Activated B cell treated with CpG ODN at 0.5 μM for 24 hours (primary cell): ENCODE measurements around the gene STX5. TPM values are rescaled to one million over a fixed set of nuclear protein-coding genes. Genes with fewer than 3 reads are reported as not detected.
A peak's percentile ranks its signal among the peaks of the same experiment; 100 is the strongest.

Experiments
- ATAC-seq: fragments of 200-7000 bp; cut with Tn5 transposase; one replicate; pipeline ENCODE4 v1.10.0; 2021; ENCODE audit warnings: low read depth, mild to moderate bottlenecking, moderate library complexity
- CTCF ChIA-PET: fragments of 350-600 bp; sonication (Branson Sonifier 250); formaldehyde crosslinking; loops from one replicate; lab custom pipeline; 2021; ENCODE audit warnings: antibody characterized with exemption; lab: Charles Lee
- POLR2A ChIA-PET: fragments of 350-600 bp; sonication (Branson Sonifier 250); formaldehyde crosslinking; loops from one replicate; lab custom pipeline; 2021; ENCODE audit warnings: antibody characterized with exemption; lab: Charles Lee
- DNase-seq: peaks from one replicate; pipeline ENCODE4 v3.0.0; 2022
- H3K27ac Mint-ChIP-seq: one replicate; pipeline ENCODE4 v1.8.0; 2020; ENCODE audit warnings: mixed read lengths
- H3K27me3 Mint-ChIP-seq: one replicate; pipeline ENCODE4 v1.8.0; 2021; ENCODE audit warnings: mixed read lengths
- H3K36me3 Mint-ChIP-seq: one replicate; pipeline ENCODE4 v1.8.0; 2021; ENCODE audit warnings: low read depth, mixed read lengths
- H3K4me1 Mint-ChIP-seq: one replicate; pipeline ENCODE4 v1.8.0; 2021; ENCODE audit warnings: mixed read lengths
- H3K4me3 Mint-ChIP-seq: one replicate; pipeline ENCODE4 v1.8.0; 2020; ENCODE audit warnings: mild to moderate bottlenecking, mixed read lengths
- H3K9me3 Mint-ChIP-seq: one replicate; pipeline ENCODE4 v1.8.0; 2020; ENCODE audit warnings: mixed read lengths
- CTCF ChIP-seq: fragments of 200-600 bp; IDR thresholded peaks from one replicate; pipeline ENCODE4 v1.8.0; 2022; ENCODE audit warnings: antibody characterized with exemption, mild to moderate bottlenecking
- intact Hi-C: fragments of 100-400 bp; cut with micrococcal nuclease; formaldehyde crosslinking; loops from one replicate; pipeline ENCODE4 v1.15.1; 2024
- total RNA-seq: library from RNA; stranded (reverse); gene quantifications from 2 replicates; pipeline ENCODE4 v1.2.3, GENCODE V29; 2022

Gene STX5
- total RNA-seq, 1 donor from 2014 or later = 71.5 TPM

GRCh38 chr11:62801071-62801470, 30.8 kb downstream of the STX5 start:
- POLR2A ChIA-PET = interaction anchor here (0.5 to 3.4 kb wide), 15 partner anchors 8 to 80 kb away, joined by 3 to 23 read pairs (median 4); partner anchors contain the start of genes SLC3A2, STX5, TEX54 and TMEM179B
- DNase-seq (no peak), ATAC-seq (no peak)
- Mint-ChIP-seq H3K4me1 (peaks cover 28% of the 10 kb centered on the region), H3K27me3 (no peaks in the 10 kb centered on the region), H3K27ac (no peak overlapping the region), H3K9me3 (no peaks in the 10 kb centered on the region), H3K4me3 (no peak overlapping the region), H3K36me3 (peaks cover 76% of the 10 kb centered on the region)
- no peak for TF ChIP-seq CTCF
- intact Hi-C loops = no loop called here
- CTCF ChIA-PET = interaction anchor here (1.2 kb wide), 1 partner anchor 15 kb away, joined by 4 read pairs; no protein-coding TSS in a partner anchor

- H3K36me3 Mint-ChIP-seq = peaks cover 87% of the 10 kb centered on the region
- ChIA-PET CTCF (no interaction called here), POLR2A (interaction anchor here (0.6 to 3.4 kb wide), 3 partner anchors 41 to 91 kb away, joined by 4 to 23 read pairs (median 4); partner anchors contain the start of genes HNRNPUL2 and WDR74)
- H3K27me3 Mint-ChIP-seq = no peaks in the 10 kb centered on the region
- H3K4me3 Mint-ChIP-seq = no peak overlapping the region
- intact Hi-C loops = no loop called here
- no peaks in the 10 kb centered on the region for H3K9me3 Mint-ChIP-seq
- DNase-seq = no peak
- no peak for ATAC-seq
- no peak overlapping the region for H3K27ac Mint-ChIP-seq
- peaks cover 19% of the 10 kb centered on the region for H3K4me1 Mint-ChIP-seq
- no peak for TF ChIP-seq CTCF
Measured at GRCh38 chr11:62799486-62799885, 32.4 kb downstream of the STX5 start.

GRCh38 chr11:62796281-62796680, 35.6 kb downstream of the STX5 start:
- Mint-ChIP-seq H3K4me1 (peaks cover 11% of the 10 kb centered on the region), H3K27ac (no peak overlapping the region), H3K27me3 (no peaks in the 10 kb centered on the region), H3K9me3 (no peaks in the 10 kb centered on the region), H3K36me3 (peaks cover 82% of the 10 kb centered on the region), H3K4me3 (no peak overlapping the region)
- intact Hi-C loops = no loop called here
- ChIA-PET CTCF (interaction anchor here (2.4 kb wide), 1 partner anchor 10 kb away, joined by 7 read pairs; no protein-coding TSS in a partner anchor), POLR2A (interaction anchor here (0.6 to 2.5 kb wide), 10 partner anchors 9 to 1185 kb away, joined by 3 to 16 read pairs (median 4); partner anchors contain the start of genes NXF1, STX5, TEX54 and TMEM179B)
- ATAC-seq (no peak), DNase-seq (no peak)
- TF ChIP-seq CTCF = no peak

GRCh38 chr11:62794201-62794775, 37.6 kb downstream of the STX5 start:
- Mint-ChIP-seq H3K36me3 (peaks cover 80% of the 10 kb centered on the region), H3K4me1 (peaks cover 27% of the 10 kb centered on the region), H3K9me3 (no peaks in the 10 kb centered on the region), H3K27ac (peak overlapping the region; percentile 11), H3K4me3 (no peak overlapping the region), H3K27me3 (no peaks in the 10 kb centered on the region)
- ATAC-seq (no peak), DNase-seq (no peak)
- no peak for TF ChIP-seq CTCF
- POLR2A ChIA-PET = interaction anchor here (0.6 to 3.0 kb wide), 11 partner anchors 11 to 1390 kb away, joined by 3 to 39 read pairs (median 6); partner anchors contain the start of genes HNRNPUL2, NXF1, SLC3A2 and WDR74
- intact Hi-C loops = no loop called here
- CTCF ChIA-PET = interaction anchor here (2.4 kb wide), 1 partner anchor 8 kb away, joined by 7 read pairs; no protein-coding TSS in a partner anchor

- intact Hi-C loops = loop anchor here (1.0 kb wide), 1 partner anchor 13 kb away; the partner anchor contains the start of gene NXF1
Measured at GRCh38 chr11:62792202-62792575, 39.7 kb downstream of the STX5 start.

More at GRCh38 chr11:62792202-62792575, 39.7 kb downstream of the STX5 start:
- Mint-ChIP-seq H3K9me3 (no peaks in the 10 kb centered on the region), H3K36me3 (peaks cover 72% of the 10 kb centered on the region), H3K4me3 (peak overlapping the region; percentile 88), H3K27me3 (no peaks in the 10 kb centered on the region), H3K4me1 (peaks cover 40% of the 10 kb centered on the region), H3K27ac (peak overlapping the region; percentile 89)
- ChIA-PET CTCF (interaction anchor here (0.7 kb wide), 1 partner anchor 8 kb away, joined by 3 read pairs; no protein-coding TSS in a partner anchor), POLR2A (interaction anchor here (0.6 to 3.0 kb wide), 10 partner anchors 9 to 218 kb away, joined by 3 to 39 read pairs (median 6); partner anchors contain the start of genes EEF1G, HNRNPUL2, STX5 and TEX54)
- TF ChIP-seq CTCF = no peak
- no peak for ATAC-seq
- DNase-seq = no peak
